ENCODE results near the gene CLEC12A.
A peak's percentile ranks its signal among the peaks of the same experiment; 100 is the strongest.

Gene CLEC12A

GRCh38 chr12:10031321-10031720, 60.1 kb downstream of the CLEC12A start:
- TF ChIP-seq CTCF (IDR thresholded peaks at IDR 0.05; ENCODE audit: low read depth, low read length, missing control alignments): no peak
- no peak overlapping the region for H3K4me3 ChIP-seq (ENCODE audit: low read depth, low read length)
- no peak for DNase-seq (ENCODE audit: low read depth)

- H3K4me3 ChIP-seq (ENCODE audit: low read depth, low read length): no peak overlapping the region
- TF ChIP-seq CTCF (IDR thresholded peaks at IDR 0.05; ENCODE audit: low read depth, low read length, missing control alignments): no peak
- no peak for DNase-seq (ENCODE audit: low read depth)
Observed at GRCh38 chr12:10031771-10032175, 60.6 kb downstream of the CLEC12A start.

GRCh38 chr12:10033783-10034545, 62.8 kb downstream of the CLEC12A start:
- H3K4me3 ChIP-seq (ENCODE audit: low read depth, low read length): no peak overlapping the region
- TF ChIP-seq CTCF (IDR thresholded peaks at IDR 0.05; ENCODE audit: low read depth, low read length, missing control alignments): peak; percentile 32
- DNase-seq (ENCODE audit: low read depth): no peak
